IPS-NIHi7 (cell line): Measurements from ENCODE around the gene TSPOAP1.
A peak's percentile ranks its signal among the peaks of the same experiment; 100 is the strongest.

Experiments
- DNase-seq: peaks from one replicate; pipeline ENCODE4 v3.0.0; 2012; ENCODE audit warnings: mixed read lengths; ENCODE audit errors: extremely low spot score

TSPOAP1 gene

GRCh38 chr17:58304750-58305486 lies 23.7 kb downstream of the TSPOAP1 start:
- DNase-seq: no peak

GRCh38 chr17:58303971-58304749 lies 24.4 kb downstream of the TSPOAP1 start:
- peak; percentile 94 for DNase-seq

- no peak for DNase-seq
Observed at GRCh38 chr17:58302919-58303585, 25.5 kb downstream of the TSPOAP1 start.

- DNase-seq: no peak
Observed at GRCh38 chr17:58302171-58302918, 26.2 kb downstream of the TSPOAP1 start.

- no peak for DNase-seq
Observed at GRCh38 chr17:58301504-58302150, 27.0 kb downstream of the TSPOAP1 start.

- no peak for DNase-seq
Observed at GRCh38 chr17:58300336-58300735, 28.3 kb downstream of the TSPOAP1 start.

- DNase-seq: no peak
Observed at GRCh38 chr17:58294034-58294433, 34.6 kb downstream of the TSPOAP1 start.

- DNase-seq: no peak
Observed at GRCh38 chr17:58291246-58291645, 37.3 kb downstream of the TSPOAP1 start.

- DNase-seq: no peak
Observed at GRCh38 chr17:58289869-58290268, 38.7 kb downstream of the TSPOAP1 start.

GRCh38 chr17:58285422-58285810 lies 43.2 kb downstream of the TSPOAP1 start:
- no peak for DNase-seq

- peak; percentile 80 for DNase-seq
Observed at GRCh38 chr17:58284613-58285421, 43.8 kb downstream of the TSPOAP1 start.

GRCh38 chr17:58283674-58284612 lies 44.7 kb downstream of the TSPOAP1 start:
- peak; percentile 33 for DNase-seq

GRCh38 chr17:58282442-58282841 lies 46.2 kb downstream of the TSPOAP1 start:
- no peak for DNase-seq

- peak; percentile 10 for DNase-seq
Observed at GRCh38 chr17:58281511-58282011, 47.0 kb downstream of the TSPOAP1 start.

- peak; percentile 7 for DNase-seq
Observed at GRCh38 chr17:58280480-58281217, 47.9 kb downstream of the TSPOAP1 start, which contains the start of gene MPO. Gene MPO (minus strand): TSS chr17:58280935. CDS start chr17:58280758, 177 bp downstream.

GRCh38 chr17:58279736-58280479 lies 48.7 kb downstream of the TSPOAP1 start:
- DNase-seq: peak; percentile 21

GRCh38 chr17:58279016-58279711 lies 49.4 kb downstream of the TSPOAP1 start:
- peak; percentile 22 for DNase-seq
